ENCODE results near the gene KIF23. TPM values are rescaled to one million over a fixed set of nuclear protein-coding genes. Genes with fewer than 3 reads are reported as not detected.

The KIF23 gene
- total RNA-seq, 1 experiment from 2014 or later, result 77.3 TPM

DNA sequence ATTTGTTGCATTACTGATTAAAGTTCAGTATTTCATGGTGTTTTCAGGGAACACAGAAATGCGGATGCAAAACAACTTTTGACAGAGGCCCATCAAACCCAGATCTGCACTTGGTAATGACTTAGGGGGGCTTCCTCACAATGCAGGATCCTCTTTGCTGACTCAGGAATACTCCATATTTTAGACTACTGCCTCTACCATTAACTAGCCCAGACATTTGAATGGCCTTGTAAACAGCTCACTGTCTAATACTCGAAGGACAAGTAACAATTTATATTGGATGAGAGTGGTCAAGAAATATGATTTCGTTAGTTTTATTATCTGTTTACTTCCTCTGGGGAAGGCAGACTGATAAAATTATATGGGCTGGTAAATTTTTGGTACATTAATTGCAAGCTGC, 9.0 kb upstream of the KIF23 start:
- Histone ChIP-seq H3K27me3 (ENCODE audit: low read length) (no peaks in the 10 kb centered on the region), H3K9ac (ENCODE audit: low read length) (no peak overlapping the region), H3K27ac (ENCODE audit: low read length) (no peak overlapping the region), H3K4me3 (ENCODE audit: low read length) (no peak overlapping the region), H2AFZ (ENCODE audit: low read length) (no peak overlapping the region), H3K9me3 (ENCODE audit: low read length) (no peaks in the 10 kb centered on the region), H3K4me2 (ENCODE audit: low read length) (no peak overlapping the region), H3K4me1 (ENCODE audit: insufficient read depth, low read length) (peaks cover 3% of the 10 kb centered on the region; the same call in 1 of the 2 replicates), H3F3A (ENCODE audit: low read length, unreplicated experiment) (no peaks in the 10 kb centered on the region), H3K36me3 (ENCODE audit: low read depth, low read length) (peaks cover 3% of the 10 kb centered on the region; the same call in 1 of the 2 replicates), H3K9me2 (replicated peaks; ENCODE audit: low read length) (no peaks in the 10 kb centered on the region), H4K20me1 (ENCODE audit: low read length) (no peaks in the 10 kb centered on the region), H3K79me2 (ENCODE audit: low read length) (no peaks in the 10 kb centered on the region)
- no TSS peak for BruUV-seq (replicated peaks)
- ATAC-seq (peak; percentile 67), DNase-seq (no peak)
- intact Hi-C loops (cut with micrococcal nuclease), result no loop called here
- CTCF ChIA-PET, result no interaction called here
- POLR2A ChIA-PET (ENCODE audit: unreplicated experiment), result no interaction called here
- TF ChIP-seq EZH2 (IDR thresholded peaks at IDR 0.05; ENCODE audit: low read length, unreplicated experiment) (no peak), EZH2phosphoT487 (IDR thresholded peaks at IDR 0.05; ENCODE audit: borderline replicate concordance, low read length) (no peak)
- TF ChIP-seq, protein P1, sequence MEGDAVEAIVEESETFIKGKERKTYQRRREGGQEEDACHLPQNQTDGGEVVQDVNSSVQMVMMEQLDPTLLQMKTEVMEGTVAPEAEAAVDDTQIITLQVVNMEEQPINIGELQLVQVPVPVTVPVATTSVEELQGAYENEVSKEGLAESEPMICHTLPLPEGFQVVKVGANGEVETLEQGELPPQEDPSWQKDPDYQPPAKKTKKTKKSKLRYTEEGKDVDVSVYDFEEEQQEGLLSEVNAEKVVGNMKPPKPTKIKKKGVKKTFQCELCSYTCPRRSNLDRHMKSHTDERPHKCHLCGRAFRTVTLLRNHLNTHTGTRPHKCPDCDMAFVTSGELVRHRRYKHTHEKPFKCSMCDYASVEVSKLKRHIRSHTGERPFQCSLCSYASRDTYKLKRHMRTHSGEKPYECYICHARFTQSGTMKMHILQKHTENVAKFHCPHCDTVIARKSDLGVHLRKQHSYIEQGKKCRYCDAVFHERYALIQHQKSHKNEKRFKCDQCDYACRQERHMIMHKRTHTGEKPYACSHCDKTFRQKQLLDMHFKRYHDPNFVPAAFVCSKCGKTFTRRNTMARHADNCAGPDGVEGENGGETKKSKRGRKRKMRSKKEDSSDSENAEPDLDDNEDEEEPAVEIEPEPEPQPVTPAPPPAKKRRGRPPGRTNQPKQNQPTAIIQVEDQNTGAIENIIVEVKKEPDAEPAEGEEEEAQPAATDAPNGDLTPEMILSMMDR (conservative IDR thresholded peaks at IDR 0.05; ENCODE audit: low read depth, low read length), result no peak

GRCh38 chr15:69407719-69408400, 6.3 kb upstream of the KIF23 start:
- Histone ChIP-seq H3K27ac (ENCODE audit: low read length) (no peak overlapping the region), H3K36me3 (ENCODE audit: low read depth, low read length) (peaks cover 3% of the 10 kb centered on the region; the same call in 1 of the 2 replicates), H4K20me1 (ENCODE audit: low read length) (no peaks in the 10 kb centered on the region), H3K4me1 (ENCODE audit: insufficient read depth, low read length) (peaks cover 11% of the 10 kb centered on the region), H3K79me2 (ENCODE audit: low read length) (no peaks in the 10 kb centered on the region; the same call in 1 of the 2 replicates), H3K27me3 (ENCODE audit: low read length) (no peaks in the 10 kb centered on the region), H3K9me3 (ENCODE audit: low read length) (no peaks in the 10 kb centered on the region), H3K4me2 (ENCODE audit: low read length) (no peak overlapping the region), H3K9ac (ENCODE audit: low read length) (no peak overlapping the region), H2AFZ (ENCODE audit: low read length) (no peak overlapping the region), H3K9me2 (replicated peaks; ENCODE audit: low read length) (no peaks in the 10 kb centered on the region), H3F3A (ENCODE audit: low read length, unreplicated experiment) (no peaks in the 10 kb centered on the region), H3K4me3 (ENCODE audit: low read length) (no peak overlapping the region)
- no peak for DNase-seq
- CTCF ChIA-PET, result no interaction called here
- no TSS peak for BruUV-seq (replicated peaks)
- POLR2A ChIA-PET (ENCODE audit: unreplicated experiment), result no interaction called here
- TF ChIP-seq, protein P1 (conservative IDR thresholded peaks at IDR 0.05; ENCODE audit: low read depth, low read length), result no peak
- TF ChIP-seq EZH2 (IDR thresholded peaks at IDR 0.05; ENCODE audit: low read length, unreplicated experiment) (no peak), EZH2phosphoT487 (IDR thresholded peaks at IDR 0.05; ENCODE audit: borderline replicate concordance, low read length) (no peak)
- no peak for ATAC-seq
- intact Hi-C loops (cut with micrococcal nuclease), result no loop called here

GRCh38 chr15:69408841-69409240, 5.3 kb upstream of the KIF23 start:
- Histone ChIP-seq H3K9me2 (replicated peaks; ENCODE audit: low read length) (no peaks in the 10 kb centered on the region), H3K4me2 (ENCODE audit: low read length) (no peak overlapping the region), H3K27ac (ENCODE audit: low read length) (no peak overlapping the region), H3K4me1 (ENCODE audit: insufficient read depth, low read length) (peaks cover 20% of the 10 kb centered on the region), H4K20me1 (ENCODE audit: low read length) (no peaks in the 10 kb centered on the region), H3K27me3 (ENCODE audit: low read length) (no peaks in the 10 kb centered on the region), H3F3A (ENCODE audit: low read length, unreplicated experiment) (no peaks in the 10 kb centered on the region), H3K4me3 (ENCODE audit: low read length) (no peak overlapping the region), H3K79me2 (ENCODE audit: low read length) (peaks cover 4% of the 10 kb centered on the region; the same call in 1 of the 2 replicates), H3K9ac (ENCODE audit: low read length) (no peak overlapping the region), H3K36me3 (ENCODE audit: low read depth, low read length) (peaks cover 3% of the 10 kb centered on the region; the same call in 1 of the 2 replicates), H3K9me3 (ENCODE audit: low read length) (no peaks in the 10 kb centered on the region), H2AFZ (ENCODE audit: low read length) (no peak overlapping the region)
- TF ChIP-seq, protein P1 (conservative IDR thresholded peaks at IDR 0.05; ENCODE audit: low read depth, low read length), result no peak
- no peak for TF ChIP-seq EZH2phosphoT487 (IDR thresholded peaks at IDR 0.05; ENCODE audit: borderline replicate concordance, low read length)
- no peak for TF ChIP-seq EZH2 (IDR thresholded peaks at IDR 0.05; ENCODE audit: low read length, unreplicated experiment)
- no peak for ATAC-seq
- no TSS peak for BruUV-seq (replicated peaks)
- CTCF ChIA-PET, result no interaction called here
- no peak for DNase-seq
- intact Hi-C loops (cut with micrococcal nuclease), result no loop called here
- POLR2A ChIA-PET (ENCODE audit: unreplicated experiment), result no interaction called here
